GM12865 (cell line): ENCODE data around the gene ADRM1.

Experiments
- DNase-seq: peaks from one replicate; pipeline ENCODE4 v3.0.0; 2010; ENCODE audit warnings: low read depth
- H3K4me3 ChIP-seq: 2 replicates; pipeline ENCODE4 v1.5.1; 2011; ENCODE audit warnings: mild to moderate bottlenecking, low read depth, low read length, control low read depth
- CTCF ChIP-seq: IDR thresholded peaks from 2 replicates; pipeline ENCODE4 v1.5.1; 2011; ENCODE audit warnings: low read length, control low read depth, low read depth, inconsistent platforms; ENCODE audit not compliant: insufficient read depth; ENCODE audit errors: missing control alignments

The ADRM1 gene

DNA sequence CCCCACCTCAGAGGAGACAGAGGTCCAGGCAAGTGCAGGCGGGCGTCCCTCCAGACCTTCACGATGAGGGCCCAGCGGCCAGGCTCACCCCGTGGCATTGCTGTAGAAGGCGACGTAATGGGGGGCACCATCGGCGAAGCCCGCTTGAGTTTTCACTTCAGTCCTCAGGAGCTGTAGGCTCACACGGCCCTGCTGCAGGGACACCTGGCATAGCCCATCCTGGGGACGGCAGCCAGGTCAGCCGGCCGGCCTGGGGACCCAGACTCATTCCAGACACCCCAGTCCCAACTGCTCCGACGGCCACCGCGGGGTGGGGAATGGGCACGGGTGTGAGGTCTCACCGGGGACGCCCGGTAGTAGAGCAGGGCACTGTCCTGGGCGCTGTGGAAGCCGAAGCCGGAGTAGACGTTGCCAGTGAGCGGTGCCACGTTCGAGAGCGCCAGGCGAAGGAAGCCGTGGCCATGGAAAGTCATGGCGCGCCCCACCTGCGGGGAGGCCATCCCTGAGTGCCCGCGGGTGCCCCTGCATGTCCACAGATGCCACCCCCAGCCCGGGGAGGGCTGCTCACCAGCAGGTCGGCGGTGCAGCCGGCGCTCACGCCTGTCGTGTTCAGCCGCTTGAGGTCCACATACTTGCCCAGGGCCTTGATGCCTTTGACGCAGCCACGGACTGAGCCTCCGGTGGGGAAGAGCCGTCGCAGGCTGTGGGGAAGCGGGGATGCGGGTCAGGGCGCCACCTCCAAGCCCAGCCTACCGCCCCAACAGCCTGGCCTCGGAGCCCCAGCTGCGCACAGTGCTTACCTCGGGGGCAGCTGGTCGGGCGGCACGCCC lies 9.2 kb downstream of the ADRM1 start:
- H3K4me3 ChIP-seq = no peak overlapping the region
- no peak for TF ChIP-seq CTCF
- no peak for DNase-seq

GRCh38 chr20:62312662-62312977 lies 9.8 kb downstream of the ADRM1 start:
- H3K4me3 ChIP-seq = no peak overlapping the region
- TF ChIP-seq CTCF = no peak
- DNase-seq = no peak

DNA sequence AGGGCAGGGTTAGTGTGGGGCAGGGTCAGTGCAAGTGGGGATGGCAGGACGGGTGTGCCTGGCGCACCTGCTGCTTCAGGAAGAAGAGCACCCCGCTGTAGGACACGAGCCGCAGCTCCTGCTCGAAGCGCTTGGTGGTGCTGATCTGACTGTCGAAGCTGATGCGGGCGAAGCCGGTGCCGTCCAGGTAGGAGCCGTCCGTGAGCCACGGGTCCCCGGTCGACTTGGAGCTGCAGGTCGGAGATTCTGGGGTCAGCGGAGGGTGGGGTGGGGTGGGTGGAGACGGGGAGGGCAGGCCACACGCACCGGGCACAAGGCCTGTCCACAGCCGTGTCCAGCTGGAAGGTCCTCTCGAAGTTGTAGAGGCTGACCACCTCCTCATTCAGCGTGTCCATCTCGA lies 10.2 kb downstream of the ADRM1 start:
- DNase-seq = no peak
- TF ChIP-seq CTCF = no peak
- no peak overlapping the region for H3K4me3 ChIP-seq

DNA sequence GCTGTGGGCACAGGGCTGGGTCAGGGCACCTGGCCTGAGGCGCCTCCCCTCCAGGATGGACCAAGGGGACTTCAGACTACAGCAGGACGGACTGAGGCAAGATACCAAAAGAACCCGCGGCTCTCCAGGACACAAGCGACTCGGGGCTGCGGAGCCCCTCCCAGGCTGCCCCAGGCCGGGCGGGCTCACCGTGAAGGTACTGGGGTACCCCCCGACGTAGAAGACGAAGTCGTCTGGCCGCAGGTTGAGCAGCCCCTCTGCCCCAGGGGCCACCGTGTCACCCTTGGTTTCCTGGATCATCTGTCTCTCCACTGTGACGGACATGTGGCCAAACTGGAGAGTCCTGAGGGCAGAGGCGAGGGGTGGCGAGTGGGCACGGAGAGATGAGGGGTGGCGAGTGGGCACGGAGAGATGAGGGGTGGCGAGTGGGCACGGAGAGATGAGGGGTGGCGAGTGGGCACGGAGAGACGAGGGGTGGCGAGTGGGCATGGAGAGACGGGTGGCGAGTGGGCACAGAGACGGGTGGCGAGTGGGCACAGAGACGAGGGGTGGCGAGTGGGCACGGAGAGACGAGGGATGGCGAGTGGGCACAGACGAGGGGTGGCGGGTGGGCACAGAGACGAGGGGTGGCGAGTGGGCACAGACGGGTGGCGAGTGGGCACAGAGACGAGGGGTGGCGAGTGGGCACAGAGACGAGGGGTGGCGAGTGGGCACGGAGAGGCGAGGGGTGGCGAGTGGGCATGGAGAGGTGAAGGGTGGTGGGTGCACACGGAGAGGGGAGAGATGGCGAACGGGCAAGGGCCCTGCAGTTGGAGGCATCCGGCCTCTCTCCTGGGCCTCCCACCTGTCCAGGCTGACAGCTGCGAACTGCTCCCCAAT lies 10.9 kb downstream of the ADRM1 start:
- no peak overlapping the region for H3K4me3 ChIP-seq
- TF ChIP-seq CTCF = no peak

GRCh38 chr20:62314339-62314638 lies 11.5 kb downstream of the ADRM1 start:
- TF ChIP-seq CTCF = no peak
- no peak for DNase-seq
- H3K4me3 ChIP-seq = no peak overlapping the region

More for the DNA sequence above, 10.9 kb downstream of the ADRM1 start:
- no peak for DNase-seq

DNA sequence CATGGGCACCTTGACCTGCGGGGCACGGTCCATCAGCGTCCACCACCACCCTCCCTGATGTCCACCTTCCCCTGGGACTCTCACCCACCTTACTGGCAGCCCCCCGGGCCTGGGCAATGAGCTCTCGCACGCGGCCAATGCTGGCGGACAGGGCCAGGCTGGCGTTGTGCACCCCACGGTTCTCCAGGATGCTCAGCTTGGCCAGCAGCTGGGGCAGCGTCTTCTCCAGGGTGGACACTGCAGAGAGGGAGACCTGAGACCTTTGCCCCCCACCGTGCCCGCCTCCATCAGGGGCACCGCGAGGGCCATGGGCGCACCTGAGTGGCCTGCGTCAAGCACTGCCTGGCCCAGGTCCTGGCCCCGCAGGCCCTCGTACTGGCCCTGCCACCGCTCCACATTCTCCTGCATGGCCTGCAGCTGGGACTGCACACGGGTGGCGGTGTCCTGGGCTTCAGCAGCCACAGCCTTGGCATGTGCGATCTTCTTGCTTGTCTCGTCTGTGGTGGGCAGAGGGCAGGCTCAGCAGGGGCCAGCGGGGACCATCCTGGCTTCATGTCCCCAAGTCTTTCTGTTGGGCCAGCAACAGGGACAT lies 12.0 kb downstream of the ADRM1 start:
- no peak overlapping the region for H3K4me3 ChIP-seq
- TF ChIP-seq CTCF = no peak
- no peak for DNase-seq
